GM12865 (cell line): ENCODE measurements around the gene QRFP.

Source experiments
- DNase-seq: peaks from one replicate; pipeline ENCODE4 v3.0.0; 2010; ENCODE audit warnings: low read depth
- H3K4me3 ChIP-seq: 2 replicates; pipeline ENCODE4 v1.5.1; 2011; ENCODE audit warnings: mild to moderate bottlenecking, low read depth, low read length, control low read depth
- TF ChIP-seq, protein P1 (sequence below): IDR thresholded peaks from 2 replicates; pipeline ENCODE4 v1.5.1; 2011; ENCODE audit warnings: low read length, control low read depth, low read depth, inconsistent platforms; ENCODE audit not compliant: insufficient read depth; ENCODE audit errors: missing control alignments

The QRFP gene

DNA sequence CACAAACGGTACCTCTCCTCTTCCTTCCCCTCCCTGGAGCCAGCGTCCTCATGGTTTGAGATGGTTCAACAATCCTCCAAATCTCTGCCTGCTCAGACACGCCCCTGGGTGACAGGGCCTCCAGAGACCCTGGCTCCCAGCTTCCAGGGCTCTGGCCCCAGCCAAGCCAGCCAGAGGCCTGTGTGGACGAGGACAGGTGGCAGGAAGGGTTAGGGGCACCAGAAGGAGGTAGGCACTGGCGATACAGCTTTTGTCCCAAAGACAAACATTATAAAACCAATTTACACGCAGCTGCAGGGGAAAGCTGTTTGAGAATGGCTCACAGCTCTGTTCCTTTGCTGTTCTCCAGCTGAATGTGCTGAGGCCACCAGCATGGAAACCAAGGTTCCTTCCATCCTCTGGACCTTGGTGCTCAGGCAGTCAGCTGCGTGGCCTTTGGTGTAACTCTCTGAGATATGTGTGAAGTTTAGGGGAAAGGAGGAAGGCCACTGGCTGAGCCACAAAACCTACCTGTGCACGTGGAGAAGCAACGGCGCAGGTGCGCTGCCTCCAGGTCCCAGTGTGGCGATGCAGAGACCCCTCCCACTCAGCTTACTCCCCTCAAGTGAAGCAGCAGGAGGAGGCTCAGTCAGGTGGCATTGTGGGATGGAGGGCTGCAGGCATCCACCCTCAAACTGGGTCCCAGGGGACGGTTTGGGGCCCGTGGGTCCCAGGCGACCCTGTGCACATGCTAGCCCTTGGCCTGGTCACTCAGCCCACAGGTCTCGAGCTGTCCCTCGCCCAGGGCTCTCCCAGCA, 4.3 kb upstream of the QRFP start:
- no peak overlapping the region for H3K4me3 ChIP-seq
- TF ChIP-seq, protein P1, sequence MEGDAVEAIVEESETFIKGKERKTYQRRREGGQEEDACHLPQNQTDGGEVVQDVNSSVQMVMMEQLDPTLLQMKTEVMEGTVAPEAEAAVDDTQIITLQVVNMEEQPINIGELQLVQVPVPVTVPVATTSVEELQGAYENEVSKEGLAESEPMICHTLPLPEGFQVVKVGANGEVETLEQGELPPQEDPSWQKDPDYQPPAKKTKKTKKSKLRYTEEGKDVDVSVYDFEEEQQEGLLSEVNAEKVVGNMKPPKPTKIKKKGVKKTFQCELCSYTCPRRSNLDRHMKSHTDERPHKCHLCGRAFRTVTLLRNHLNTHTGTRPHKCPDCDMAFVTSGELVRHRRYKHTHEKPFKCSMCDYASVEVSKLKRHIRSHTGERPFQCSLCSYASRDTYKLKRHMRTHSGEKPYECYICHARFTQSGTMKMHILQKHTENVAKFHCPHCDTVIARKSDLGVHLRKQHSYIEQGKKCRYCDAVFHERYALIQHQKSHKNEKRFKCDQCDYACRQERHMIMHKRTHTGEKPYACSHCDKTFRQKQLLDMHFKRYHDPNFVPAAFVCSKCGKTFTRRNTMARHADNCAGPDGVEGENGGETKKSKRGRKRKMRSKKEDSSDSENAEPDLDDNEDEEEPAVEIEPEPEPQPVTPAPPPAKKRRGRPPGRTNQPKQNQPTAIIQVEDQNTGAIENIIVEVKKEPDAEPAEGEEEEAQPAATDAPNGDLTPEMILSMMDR = no peak
- no peak for DNase-seq

DNA sequence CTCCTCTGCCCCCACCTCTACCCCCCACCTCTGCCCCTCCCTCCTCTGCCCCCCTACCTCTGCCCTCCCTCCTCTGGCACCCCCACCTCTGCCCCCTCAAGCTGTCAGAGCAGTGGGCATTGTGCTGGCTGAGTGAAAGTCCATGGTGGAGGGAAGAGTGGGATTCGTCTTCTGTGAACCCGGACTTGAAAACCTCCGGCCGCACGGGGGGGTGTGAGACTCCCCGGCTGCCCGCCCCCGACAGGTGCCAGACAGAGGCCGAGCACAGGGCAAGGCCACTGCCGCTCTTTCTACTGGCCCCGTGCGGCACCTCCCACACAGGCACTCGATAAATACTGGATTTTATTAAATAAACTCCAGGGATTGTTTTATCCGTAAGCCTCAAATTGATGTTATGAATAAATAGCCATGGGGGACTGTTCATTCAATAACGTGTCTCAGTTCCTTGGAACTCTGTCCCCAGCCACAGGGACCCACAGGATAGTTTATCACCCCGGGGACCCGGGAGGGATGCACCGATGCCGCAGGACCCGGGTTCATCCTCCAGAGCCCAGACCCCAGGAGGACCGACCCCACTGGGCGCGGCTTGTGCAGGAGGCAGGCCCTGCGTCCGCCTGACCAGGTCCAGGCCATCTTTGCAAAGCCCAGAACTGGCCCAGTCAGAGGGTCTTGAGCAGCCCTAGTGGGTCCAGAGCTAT, 2.6 kb upstream of the QRFP start:
- H3K4me3 ChIP-seq = no peak overlapping the region
- TF ChIP-seq, protein P1 = no peak
- no peak for DNase-seq

DNA sequence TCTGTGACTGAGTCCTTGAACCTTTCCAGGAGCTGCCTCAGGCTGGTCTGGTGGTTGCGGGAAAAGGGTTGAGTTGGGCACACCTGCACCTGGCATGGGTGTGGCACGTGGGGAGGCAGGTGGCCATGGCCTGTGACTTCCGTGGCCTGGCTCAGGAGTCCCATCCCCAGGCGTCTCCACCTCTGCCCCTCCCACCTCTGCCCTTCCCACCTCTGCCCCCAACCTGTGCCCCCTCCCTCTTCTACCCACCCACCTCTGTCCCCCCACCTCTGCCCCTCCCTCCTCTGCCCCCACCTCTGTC, 1.9 kb upstream of the QRFP start:
- TF ChIP-seq, protein P1 = no peak
- H3K4me3 ChIP-seq = no peak overlapping the region
- no peak for DNase-seq

DNA sequence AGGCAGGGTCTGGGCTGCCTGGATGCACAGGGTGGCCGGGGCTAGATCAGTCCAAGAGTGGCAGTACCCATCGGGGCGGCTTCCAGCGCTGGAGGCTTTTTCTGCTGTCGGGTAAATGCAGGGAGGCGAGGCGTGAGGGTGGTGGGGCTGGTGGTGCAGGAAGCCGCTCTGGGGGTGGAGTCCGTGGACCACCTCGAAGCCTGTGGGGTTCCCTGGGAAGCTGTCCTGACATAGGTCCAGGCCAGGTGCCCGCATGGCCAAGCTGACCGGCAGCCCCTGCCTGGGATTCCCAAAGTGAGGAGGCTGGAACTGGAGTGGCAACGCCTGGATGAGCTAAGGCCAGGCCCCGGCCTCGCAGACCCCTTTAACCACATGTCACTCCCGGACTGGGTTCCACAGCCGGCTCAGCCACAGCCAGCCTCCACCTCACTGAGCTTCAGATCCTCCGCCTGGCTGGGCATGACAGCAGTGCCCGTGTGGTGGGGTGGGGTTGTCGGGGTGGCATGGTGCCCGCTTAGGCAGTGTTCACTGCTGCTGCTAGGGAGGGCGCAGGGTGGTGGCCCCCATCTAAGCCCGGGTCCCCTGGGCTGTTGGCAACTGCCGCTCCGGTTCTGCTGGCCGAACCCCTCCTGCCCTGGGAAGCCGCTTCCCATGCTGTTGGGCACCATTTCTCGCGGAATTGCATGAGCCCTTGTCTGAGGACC, 1.4 kb upstream of the QRFP start:
- H3K4me3 ChIP-seq = no peak overlapping the region
- no peak for DNase-seq
- TF ChIP-seq, protein P1 = no peak

DNA sequence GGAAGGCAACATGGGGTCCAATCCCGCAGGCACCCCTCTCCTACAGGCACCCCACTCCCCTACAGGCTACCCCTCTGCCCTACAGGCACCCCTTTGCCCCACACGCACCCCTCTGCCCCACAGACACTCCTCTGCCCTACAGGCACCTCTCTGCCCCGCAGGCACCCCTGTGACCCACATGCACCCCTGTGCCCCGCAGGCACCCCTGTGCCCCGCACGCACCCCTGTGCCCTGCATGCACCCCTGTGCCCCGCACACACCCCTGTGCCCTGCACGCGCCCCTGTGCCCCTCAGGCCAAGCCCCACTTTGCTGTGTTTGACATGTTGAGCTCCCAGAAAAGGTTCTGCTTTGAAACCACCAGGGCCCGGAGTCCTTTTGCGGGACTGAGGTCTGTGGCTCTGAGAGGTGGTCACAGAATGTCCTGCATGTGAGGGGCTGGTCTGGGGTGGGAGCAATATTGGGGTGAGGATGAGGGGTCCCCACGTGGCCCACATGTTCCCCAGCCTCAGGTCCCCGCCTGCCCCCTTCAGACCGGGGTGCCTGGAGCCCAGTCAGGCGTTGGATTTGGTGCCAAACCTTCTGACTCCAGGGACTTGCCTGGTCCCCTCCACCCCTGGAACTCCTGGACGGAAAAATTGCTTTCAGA, 616 bp upstream of the QRFP start:
- H3K4me3 ChIP-seq = no peak overlapping the region
- TF ChIP-seq, protein P1 = no peak
- no peak for DNase-seq

DNA sequence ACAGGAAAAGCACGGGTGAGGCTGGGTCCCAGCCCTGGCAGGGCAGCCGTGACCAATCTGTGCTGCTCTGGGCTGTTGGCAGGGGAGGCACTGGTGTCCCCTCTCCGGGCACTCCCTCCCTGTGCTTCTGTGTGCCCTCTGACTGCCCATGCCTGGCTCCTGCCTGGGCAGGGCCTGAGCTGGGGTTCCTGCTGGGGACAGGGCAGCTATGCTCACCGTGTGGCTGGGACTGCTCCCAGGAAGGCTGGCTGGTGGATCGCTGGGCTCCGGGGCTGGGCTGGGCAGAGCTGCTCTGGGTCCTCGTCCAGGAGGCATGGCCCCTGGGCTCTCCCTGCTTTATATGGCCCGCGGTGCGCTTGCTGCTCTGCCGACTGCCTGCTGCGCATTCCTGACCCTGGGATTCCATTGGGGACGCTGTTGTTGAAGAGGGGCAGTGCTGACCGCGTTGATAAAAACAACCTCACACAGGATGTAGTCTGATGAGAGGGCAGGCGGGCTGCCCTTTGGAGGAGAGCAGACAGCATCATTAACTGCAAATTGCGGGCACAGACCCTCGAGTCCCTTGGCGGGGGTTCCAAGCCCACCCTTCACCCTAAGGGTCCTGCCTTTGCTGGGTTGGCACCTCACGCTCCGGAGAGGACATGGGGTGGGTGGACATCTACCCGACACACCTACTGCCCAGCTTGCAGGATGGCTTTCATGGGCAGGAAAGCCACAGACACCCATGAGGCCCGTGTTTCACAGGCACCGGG, 955 bp downstream of the QRFP start:
- no peak for DNase-seq
- TF ChIP-seq, protein P1 = no peak
- no peak overlapping the region for H3K4me3 ChIP-seq
